ENCODE measurements around the gene C1orf35. TPM values are rescaled to one million over a fixed set of nuclear protein-coding genes. Genes with fewer than 3 reads are reported as not detected.

The C1orf35 gene
- total and polyA plus RNA-seq, 2 experiments from 2014 or later: 14.0 to 67.6 TPM

DNA sequence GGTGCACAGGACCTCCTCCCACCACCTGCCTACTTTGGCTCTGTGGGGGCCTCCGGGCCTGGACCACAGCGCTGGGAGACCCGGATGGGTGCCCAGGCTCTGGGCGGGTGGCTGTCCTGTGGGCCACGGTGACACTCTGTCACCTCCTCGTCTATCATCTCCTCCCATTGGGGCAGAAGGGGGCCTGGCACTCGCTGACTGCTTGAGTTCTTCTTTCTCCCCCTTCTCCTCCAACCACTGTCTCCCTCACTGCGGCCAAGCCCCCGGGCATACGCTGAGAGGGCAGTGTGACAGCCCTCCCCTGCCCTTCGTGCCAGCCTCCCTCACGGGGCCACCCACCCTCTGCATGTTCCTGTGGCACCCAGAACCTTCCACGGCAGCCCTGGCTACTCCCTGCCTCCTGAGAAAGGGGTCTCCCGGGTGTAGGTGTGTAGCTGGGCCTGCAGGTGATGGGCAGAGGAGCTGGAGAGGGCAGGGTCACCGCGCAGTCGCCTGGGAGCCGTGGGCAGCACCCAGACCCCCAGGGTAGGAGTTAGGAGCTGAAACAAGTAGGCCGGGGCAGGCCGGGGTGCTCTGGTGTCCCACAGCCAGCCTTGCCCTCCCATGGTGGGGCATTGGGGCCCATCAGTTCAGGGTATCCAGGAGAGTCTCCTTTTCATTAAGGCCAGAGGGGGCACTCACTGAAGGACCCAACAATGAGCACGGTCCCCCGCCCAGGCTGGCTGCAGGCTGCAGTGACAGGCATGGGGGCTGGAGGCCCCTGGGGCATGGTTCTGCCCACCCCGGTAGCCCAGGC is 29.9 kb downstream of the C1orf35 start:
- no peak overlapping the region for H3K4me2 ChIP-seq
- H3K27ac Mint-ChIP-seq: no peak overlapping the region
- H3K79me2 ChIP-seq (replicated peaks; ENCODE audit: insufficient read depth): no peaks in the 10 kb centered on the region
- DNase-seq (ENCODE audit: low spot score) (no peak), ATAC-seq (peak; percentile 14)
- H3K9me2 ChIP-seq (ENCODE audit: insufficient read depth): no peaks in the 10 kb centered on the region
- no peaks in the 10 kb centered on the region for H3K9me3 Mint-ChIP-seq
- peaks cover 98% of the 10 kb centered on the region for H3K27me3 ChIP-seq (ENCODE audit: insufficient read depth)
- H4K20me1 ChIP-seq (replicated peaks; ENCODE audit: insufficient read depth): no peaks in the 10 kb centered on the region; the same call in 1 of the 2 replicates
- no peak overlapping the region for H3K4me3 Mint-ChIP-seq
- TF ChIP-seq, protein P1, sequence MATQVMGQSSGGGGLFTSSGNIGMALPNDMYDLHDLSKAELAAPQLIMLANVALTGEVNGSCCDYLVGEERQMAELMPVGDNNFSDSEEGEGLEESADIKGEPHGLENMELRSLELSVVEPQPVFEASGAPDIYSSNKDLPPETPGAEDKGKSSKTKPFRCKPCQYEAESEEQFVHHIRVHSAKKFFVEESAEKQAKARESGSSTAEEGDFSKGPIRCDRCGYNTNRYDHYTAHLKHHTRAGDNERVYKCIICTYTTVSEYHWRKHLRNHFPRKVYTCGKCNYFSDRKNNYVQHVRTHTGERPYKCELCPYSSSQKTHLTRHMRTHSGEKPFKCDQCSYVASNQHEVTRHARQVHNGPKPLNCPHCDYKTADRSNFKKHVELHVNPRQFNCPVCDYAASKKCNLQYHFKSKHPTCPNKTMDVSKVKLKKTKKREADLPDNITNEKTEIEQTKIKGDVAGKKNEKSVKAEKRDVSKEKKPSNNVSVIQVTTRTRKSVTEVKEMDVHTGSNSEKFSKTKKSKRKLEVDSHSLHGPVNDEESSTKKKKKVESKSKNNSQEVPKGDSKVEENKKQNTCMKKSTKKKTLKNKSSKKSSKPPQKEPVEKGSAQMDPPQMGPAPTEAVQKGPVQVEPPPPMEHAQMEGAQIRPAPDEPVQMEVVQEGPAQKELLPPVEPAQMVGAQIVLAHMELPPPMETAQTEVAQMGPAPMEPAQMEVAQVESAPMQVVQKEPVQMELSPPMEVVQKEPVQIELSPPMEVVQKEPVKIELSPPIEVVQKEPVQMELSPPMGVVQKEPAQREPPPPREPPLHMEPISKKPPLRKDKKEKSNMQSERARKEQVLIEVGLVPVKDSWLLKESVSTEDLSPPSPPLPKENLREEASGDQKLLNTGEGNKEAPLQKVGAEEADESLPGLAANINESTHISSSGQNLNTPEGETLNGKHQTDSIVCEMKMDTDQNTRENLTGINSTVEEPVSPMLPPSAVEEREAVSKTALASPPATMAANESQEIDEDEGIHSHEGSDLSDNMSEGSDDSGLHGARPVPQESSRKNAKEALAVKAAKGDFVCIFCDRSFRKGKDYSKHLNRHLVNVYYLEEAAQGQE (IDR thresholded peaks at IDR 0.05; ENCODE audit: unreplicated experiment): no peak
- TF ChIP-seq POLR2AphosphoS5 (IDR thresholded peaks at IDR 0.05; ENCODE audit: low read depth) (no peak), NANOG (IDR thresholded peaks at IDR 0.05; ENCODE audit: borderline replicate concordance) (no peak), JUNB (IDR thresholded peaks at IDR 0.05; ENCODE audit: unreplicated experiment) (no peak), CREB1 (CRISPR knock-in tag; IDR thresholded peaks at IDR 0.05; ENCODE audit: low read depth) (no peak), ZNF331 (CRISPR knock-in tag; IDR thresholded peaks at IDR 0.05; ENCODE audit: low read depth) (no peak), STAT1 (IDR thresholded peaks at IDR 0.05; ENCODE audit: unreplicated experiment) (no peak), EZH2phosphoT487 (IDR thresholded peaks at IDR 0.05; ENCODE audit: unreplicated experiment) (no peak)
- H3K4me1 ChIP-seq (ENCODE audit: insufficient read depth): no peaks in the 10 kb centered on the region
- no peaks in the 10 kb centered on the region for H3K36me3 Mint-ChIP-seq (ENCODE audit: low read depth)
- H3K4me3 ChIP-seq: no peak overlapping the region
- no peak overlapping the region for H3K27ac ChIP-seq (ENCODE audit: low read depth)
- H3K27me3 Mint-ChIP-seq (ENCODE audit: insufficient read depth, low read depth, poor library complexity): peaks cover 71% of the 10 kb centered on the region
- no peaks in the 10 kb centered on the region for H3K36me3 ChIP-seq (ENCODE audit: insufficient read depth)
- no peaks in the 10 kb centered on the region for H3F3A ChIP-seq (replicated peaks; ENCODE audit: low read depth)
- peaks cover 2% of the 10 kb centered on the region; the same call in 1 of the 3 replicates for H3K4me1 Mint-ChIP-seq
- H2AFZ ChIP-seq: no peak overlapping the region

DNA sequence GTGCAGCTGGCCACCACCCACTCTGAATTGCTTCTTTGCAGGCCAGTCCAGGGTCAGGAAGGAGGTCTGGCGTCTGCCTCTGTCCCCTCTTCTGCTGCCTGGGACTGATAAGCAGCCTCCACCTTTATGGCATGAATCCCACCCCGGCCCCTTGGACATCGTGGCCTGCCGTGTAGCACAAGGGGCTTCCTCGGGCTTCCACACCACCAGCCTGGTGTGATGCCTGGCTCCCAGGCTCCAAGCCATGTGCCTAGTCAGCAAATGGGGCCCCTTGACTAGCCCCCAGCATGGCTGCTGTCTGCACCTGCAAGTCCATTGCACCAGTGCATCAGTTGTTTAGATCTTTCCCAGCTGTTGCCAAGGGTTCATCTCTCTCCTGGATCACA is 30.5 kb downstream of the C1orf35 start:
- H3K27ac Mint-ChIP-seq: no peak overlapping the region
- H3K27me3 Mint-ChIP-seq (ENCODE audit: insufficient read depth, low read depth, poor library complexity): peaks cover 66% of the 10 kb centered on the region

More for the DNA sequence above, 30.5 kb downstream of the C1orf35 start:
- Histone ChIP-seq H3F3A (replicated peaks; ENCODE audit: low read depth) (no peaks in the 10 kb centered on the region), H3K9me2 (ENCODE audit: insufficient read depth) (no peaks in the 10 kb centered on the region), H3K27ac (ENCODE audit: low read depth) (no peak overlapping the region), H3K36me3 (ENCODE audit: insufficient read depth) (no peaks in the 10 kb centered on the region), H3K79me2 (replicated peaks; ENCODE audit: insufficient read depth) (no peaks in the 10 kb centered on the region), H3K27me3 (ENCODE audit: insufficient read depth) (peaks cover 98% of the 10 kb centered on the region), H3K4me1 (ENCODE audit: insufficient read depth) (no peaks in the 10 kb centered on the region), H2AFZ (no peak overlapping the region), H4K20me1 (replicated peaks; ENCODE audit: insufficient read depth) (no peaks in the 10 kb centered on the region; the same call in 1 of the 2 replicates), H3K4me3 (no peak overlapping the region), H3K4me2 (no peak overlapping the region)
- Mint-ChIP-seq H3K36me3 (ENCODE audit: low read depth) (no peaks in the 10 kb centered on the region), H3K4me3 (no peak overlapping the region), H3K9me3 (no peaks in the 10 kb centered on the region), H3K4me1 (peaks cover 2% of the 10 kb centered on the region; the same call in 1 of the 3 replicates)
- ATAC-seq (no peak), DNase-seq (ENCODE audit: low spot score) (no peak)
- TF ChIP-seq STAT1 (IDR thresholded peaks at IDR 0.05; ENCODE audit: unreplicated experiment) (no peak), JUNB (IDR thresholded peaks at IDR 0.05; ENCODE audit: unreplicated experiment) (no peak)
